SIG-M5 (cell line): ENCODE results near the gene MAGEA3.
"Not testable (repeated sequence)": the region's sequence is repeated elsewhere in the genome, so short reads cannot be mapped to it uniquely, and the experiment has no call there.

Experiments
- DNase-seq: peaks from one replicate; lab custom pipeline; 2025; lab: John Stamatoyannopoulos, UW

The MAGEA3 gene

GRCh38 chrX:152735860-152736511, 37.4 kb downstream of the MAGEA3 start:
- no peak for DNase-seq

DNA sequence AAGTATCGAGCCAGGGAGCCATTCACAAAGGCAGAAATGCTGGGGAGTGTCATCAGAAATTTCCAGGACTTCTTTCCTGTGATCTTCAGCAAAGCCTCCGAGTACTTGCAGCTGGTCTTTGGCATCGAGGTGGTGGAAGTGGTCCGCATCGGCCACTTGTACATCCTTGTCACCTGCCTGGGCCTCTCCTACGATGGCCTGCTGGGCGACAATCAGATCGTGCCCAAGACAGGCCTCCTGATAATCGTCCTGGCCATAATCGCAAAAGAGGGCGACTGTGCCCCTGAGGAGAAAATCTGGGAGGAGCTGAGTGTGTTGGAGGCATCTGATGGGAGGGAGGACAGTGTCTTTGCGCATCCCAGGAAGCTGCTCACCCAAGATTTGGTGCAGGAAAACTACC, 37.9 kb downstream of the MAGEA3 start:
- DNase-seq: not testable (repeated sequence)

DNA sequence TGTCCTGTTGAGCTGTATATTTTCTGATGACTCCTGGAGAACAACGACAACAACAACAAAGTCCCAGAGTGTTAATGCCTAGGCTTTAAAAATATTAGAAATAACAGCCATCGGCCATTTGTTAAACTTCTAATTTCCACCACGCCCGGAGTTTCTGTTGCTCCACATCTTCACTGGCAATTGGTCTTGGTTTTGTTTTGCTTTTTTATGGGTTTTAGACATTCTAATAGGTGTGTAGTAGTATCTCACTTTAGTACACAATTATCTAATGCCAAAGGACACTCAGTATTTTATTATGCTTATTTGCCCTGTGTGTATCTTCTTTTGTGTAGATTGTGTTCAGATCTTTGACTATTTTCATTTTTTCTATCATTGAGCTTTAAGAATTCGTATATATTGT, 40.0 kb downstream of the MAGEA3 start:
- no peak for DNase-seq
